Measurements from ENCODE around the gene JTB. TPM values are rescaled to one million over a fixed set of nuclear protein-coding genes. Genes with fewer than 3 reads are reported as not detected.
"Not testable (repeated sequence)": the region's sequence is repeated elsewhere in the genome, so short reads cannot be mapped to it uniquely, and the experiment has no call there.

The JTB gene
- 100 to 1,000 TPM; 151 to 177 TPM for total RNA-seq

DNA sequence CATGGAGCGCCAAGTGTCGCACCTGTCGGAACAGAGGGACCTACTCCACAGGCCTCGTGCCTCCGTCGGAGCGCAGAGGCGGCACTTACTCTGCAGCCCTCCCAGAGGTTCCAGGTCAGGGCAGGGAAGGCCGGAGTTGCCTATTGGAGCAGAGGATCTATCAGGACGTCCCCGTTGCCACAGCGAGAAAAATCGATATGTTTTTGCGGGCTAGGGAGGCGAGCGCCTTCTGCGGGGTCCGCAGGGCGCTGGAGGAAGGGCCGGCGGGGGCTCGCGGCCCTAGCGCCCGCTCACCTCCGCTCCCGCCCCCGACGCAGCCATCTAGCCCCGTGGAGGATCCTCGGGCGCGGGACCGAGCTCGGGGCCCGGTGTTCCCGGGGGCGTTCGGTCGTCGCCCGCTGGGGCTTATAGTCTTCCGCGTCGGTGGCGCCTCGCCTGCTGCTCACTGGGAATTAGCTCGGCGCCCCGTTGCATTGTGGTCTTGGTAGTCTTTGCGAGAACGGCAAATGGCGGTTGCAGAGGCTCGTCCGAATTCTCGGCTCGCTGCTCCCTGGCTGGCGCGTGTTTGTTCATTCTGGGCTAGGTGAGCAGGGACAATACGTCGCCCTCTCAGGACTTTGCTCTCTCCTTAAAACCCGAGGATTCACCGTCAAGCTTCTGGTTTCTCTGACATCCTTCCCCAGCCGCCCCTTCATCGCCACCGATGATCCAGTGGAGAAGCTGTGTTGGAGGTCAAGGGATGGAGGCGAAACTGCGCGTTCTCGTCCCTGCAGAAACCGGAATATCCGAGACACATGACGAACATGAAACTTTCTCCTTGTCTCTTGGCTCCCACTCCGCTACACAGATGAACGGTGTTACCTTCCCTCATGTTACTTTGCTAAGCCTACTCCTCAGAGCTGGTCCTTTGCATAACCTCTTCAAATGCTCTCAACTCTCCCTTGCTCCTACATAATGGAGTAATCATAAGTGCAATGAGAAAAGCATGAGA is at the start of gene JTB:
TSS of gene JTB (minus strand) at position 425 of the 991 bp plus-strand sequence. CDS start at position 3, 422 bp downstream.
- H3K27ac ChIP-seq: peak within 1 kb of the TSS; percentile 85 to 94 (median 88)
- intact Hi-C loops (cut with DNase I): no loop called here
- no peaks in the 10 kb centered on the region for H3K27me3 ChIP-seq
- no peaks in the 10 kb centered on the region for H3K9me3 ChIP-seq
- H3K4me3 ChIP-seq: peak within 1 kb of the TSS; percentile 71 to 86
- 1 to 2% methylated on average over 10 to 67 of the region's 75 CpGs for WGBS, 2 donors
- peak; percentile 85 to 95 (median 90) for TF ChIP-seq POLR2A (IDR thresholded peaks at IDR 0.05)
- TF ChIP-seq, protein P1, sequence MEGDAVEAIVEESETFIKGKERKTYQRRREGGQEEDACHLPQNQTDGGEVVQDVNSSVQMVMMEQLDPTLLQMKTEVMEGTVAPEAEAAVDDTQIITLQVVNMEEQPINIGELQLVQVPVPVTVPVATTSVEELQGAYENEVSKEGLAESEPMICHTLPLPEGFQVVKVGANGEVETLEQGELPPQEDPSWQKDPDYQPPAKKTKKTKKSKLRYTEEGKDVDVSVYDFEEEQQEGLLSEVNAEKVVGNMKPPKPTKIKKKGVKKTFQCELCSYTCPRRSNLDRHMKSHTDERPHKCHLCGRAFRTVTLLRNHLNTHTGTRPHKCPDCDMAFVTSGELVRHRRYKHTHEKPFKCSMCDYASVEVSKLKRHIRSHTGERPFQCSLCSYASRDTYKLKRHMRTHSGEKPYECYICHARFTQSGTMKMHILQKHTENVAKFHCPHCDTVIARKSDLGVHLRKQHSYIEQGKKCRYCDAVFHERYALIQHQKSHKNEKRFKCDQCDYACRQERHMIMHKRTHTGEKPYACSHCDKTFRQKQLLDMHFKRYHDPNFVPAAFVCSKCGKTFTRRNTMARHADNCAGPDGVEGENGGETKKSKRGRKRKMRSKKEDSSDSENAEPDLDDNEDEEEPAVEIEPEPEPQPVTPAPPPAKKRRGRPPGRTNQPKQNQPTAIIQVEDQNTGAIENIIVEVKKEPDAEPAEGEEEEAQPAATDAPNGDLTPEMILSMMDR (IDR thresholded peaks at IDR 0.05): no peak
- peaks cover 7 to 12% of the 10 kb centered on the region in 2 donors for H3K36me3 ChIP-seq (replicated peaks in 1 of 2; ENCODE audit: insufficient read depth in 1 of 2, low read depth in 2 of 2)
- H3K4me1 ChIP-seq: peaks cover 24% of the 10 kb centered on the region
- DNase-seq (peak; percentile 87 to 93 (median 90)), ATAC-seq (peak; percentile 95)

DNA sequence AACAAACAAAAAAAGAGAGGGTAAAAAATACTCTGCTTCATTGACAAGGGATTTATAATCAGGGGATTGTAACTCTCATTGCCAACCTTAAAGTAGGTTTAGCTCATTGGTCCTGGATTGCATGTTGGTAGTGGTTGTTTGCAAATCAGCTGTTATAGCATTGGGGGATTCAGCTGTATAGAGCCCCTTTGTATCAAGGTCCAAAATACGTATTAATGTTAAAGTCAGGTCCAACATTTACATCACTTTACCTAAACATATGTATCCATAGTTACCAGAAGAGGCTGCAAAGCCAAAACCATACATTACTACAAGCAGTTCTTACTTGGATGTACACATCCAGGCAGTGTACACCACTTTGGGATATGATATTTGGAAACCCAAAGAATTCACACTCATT is 42.5 kb upstream of the JTB start:
- intact Hi-C loops (cut with DNase I): no loop called here
- no peaks in the 10 kb centered on the region for H3K36me3 ChIP-seq (replicated peaks in 1 of 2; ENCODE audit: insufficient read depth in 1 of 2, low read depth in 2 of 2)
- H3K27ac ChIP-seq: no peak overlapping the region
- no peak for DNase-seq
- H3K27me3 ChIP-seq: no peaks in the 10 kb centered on the region
- H3K9me3 ChIP-seq: no peaks in the 10 kb centered on the region
- H3K4me3 ChIP-seq: no peak overlapping the region
- H3K4me1 ChIP-seq: no peaks in the 10 kb centered on the region
- no peak for TF ChIP-seq POLR2A (IDR thresholded peaks at IDR 0.05)
- TF ChIP-seq, protein P1 (IDR thresholded peaks at IDR 0.05): no peak
- WGBS, 2 donors: 54 to 56% methylated on average over 1 of the region's 1 CpG
- ATAC-seq: no peak

DNA sequence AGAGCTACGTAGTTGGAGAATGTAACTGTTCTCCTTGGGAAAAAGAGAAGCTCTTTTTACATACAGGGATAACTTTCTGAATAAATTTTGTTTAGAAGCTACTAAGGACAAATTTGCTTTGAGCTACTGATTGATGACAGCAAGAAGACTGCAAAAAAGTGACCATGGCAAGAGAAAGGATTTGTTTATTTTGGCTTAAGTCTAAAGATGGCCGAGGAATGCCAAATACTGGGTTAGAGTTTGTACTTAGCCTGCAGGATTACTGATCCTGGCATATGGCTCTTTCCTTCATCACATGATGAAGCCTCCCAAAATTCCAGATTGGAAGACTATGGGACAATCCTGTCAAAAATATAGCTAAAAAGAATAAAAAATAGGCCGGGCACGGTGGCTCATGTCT is 41.8 kb upstream of the JTB start:
- Histone ChIP-seq H3K27ac (no peak overlapping the region), H3K4me3 (no peak overlapping the region), H3K9me3 (no peaks in the 10 kb centered on the region), H3K36me3 (replicated peaks in 1 of 2; ENCODE audit: insufficient read depth in 1 of 2, low read depth in 2 of 2) (no peaks in the 10 kb centered on the region), H3K4me1 (no peaks in the 10 kb centered on the region), H3K27me3 (no peaks in the 10 kb centered on the region)
- 63 to 66% methylated on average over 4 of the region's 4 CpGs for WGBS, 2 donors
- TF ChIP-seq, protein P1 (IDR thresholded peaks at IDR 0.05): no peak
- no peak for TF ChIP-seq POLR2A (IDR thresholded peaks at IDR 0.05)
- ATAC-seq (no peak), DNase-seq (no peak)
- intact Hi-C loops (cut with DNase I): no loop called here

DNA sequence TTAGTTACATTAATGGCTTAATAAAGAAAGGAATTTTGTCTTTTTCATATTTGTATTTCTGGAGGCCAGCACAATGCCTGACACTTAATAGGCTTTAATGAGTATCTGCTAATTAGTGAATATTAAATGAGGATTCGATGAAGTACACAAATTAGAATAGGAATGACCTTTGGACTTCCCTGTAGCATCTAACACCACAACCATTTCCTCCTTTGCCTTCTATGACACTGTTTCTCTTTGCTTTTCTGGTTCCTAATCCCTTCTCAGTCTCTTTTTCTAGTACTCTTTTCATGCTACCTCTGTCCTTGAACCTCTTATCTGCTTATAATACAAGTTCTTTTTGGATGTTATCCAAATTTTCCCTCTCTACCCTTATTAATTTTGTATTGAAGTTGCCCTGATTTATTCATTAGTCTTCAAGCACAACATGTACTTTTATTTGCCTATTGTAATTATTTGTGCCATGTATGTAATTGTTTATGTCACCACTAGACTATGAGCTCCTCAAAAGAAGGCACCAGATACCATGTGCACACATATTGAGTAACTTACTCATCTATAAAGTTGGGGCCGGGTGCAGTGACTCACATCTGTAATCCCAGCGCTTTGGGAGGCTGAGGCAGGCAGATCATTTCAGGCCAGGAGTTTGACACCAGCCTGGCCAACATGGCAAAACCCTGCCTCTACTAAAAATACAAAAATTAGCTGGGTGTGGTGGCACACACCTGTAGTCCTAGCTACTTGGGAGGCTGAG is 36.9 kb upstream of the JTB start:
- WGBS, 2 donors: 64 to 71% methylated on average over 3 of the region's 3 CpGs
- ATAC-seq: no peak
- DNase-seq: no peak
- intact Hi-C loops (cut with DNase I): no loop called here
- Histone ChIP-seq H3K36me3 (replicated peaks in 1 of 2; ENCODE audit: insufficient read depth in 1 of 2, low read depth in 2 of 2) (no peaks in the 10 kb centered on the region), H3K27me3 (no peaks in the 10 kb centered on the region), H3K9me3 (no peaks in the 10 kb centered on the region), H3K4me3 (no peak overlapping the region), H3K4me1 (no peaks in the 10 kb centered on the region), H3K27ac (no peak overlapping the region)
- TF ChIP-seq, protein P1 (IDR thresholded peaks at IDR 0.05): no peak
- no peak for TF ChIP-seq POLR2A (IDR thresholded peaks at IDR 0.05)

DNA sequence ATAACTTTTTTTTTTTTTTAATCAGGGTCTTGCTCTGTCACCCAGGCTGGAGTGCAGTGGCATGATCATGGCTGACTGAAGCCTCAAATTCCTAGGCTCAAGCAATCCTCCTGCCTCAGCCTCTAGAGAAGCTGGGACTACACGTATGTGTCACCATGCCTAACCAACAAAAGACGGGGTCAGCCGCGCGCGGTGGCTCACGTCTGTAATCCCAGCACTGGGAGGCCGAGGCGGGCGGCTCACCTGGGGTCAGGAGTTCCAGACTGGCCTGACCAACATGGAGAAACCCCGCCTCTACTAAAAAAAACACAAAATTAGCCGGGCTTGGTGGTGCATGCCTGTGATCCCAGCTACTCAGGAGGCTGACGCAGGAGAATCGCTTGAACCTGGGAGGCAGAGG is 35.1 kb upstream of the JTB start:
- H3K36me3 ChIP-seq (replicated peaks in 1 of 2; ENCODE audit: insufficient read depth in 1 of 2, low read depth in 2 of 2); H3K9me3 ChIP-seq; ATAC-seq; DNase-seq; H3K4me3 ChIP-seq; intact Hi-C loops (cut with DNase I); H3K4me1 ChIP-seq; H3K27ac ChIP-seq; H3K27me3 ChIP-seq: not testable (repeated sequence)
- WGBS, 2 donors: 88 to 100% methylated on average over 5 to 14 of the region's 14 CpGs
